HG02973 (cell line): ENCODE data around the gene KCNH2.
A peak's percentile ranks its signal among the peaks of the same experiment; 100 is the strongest.
"Not testable (repeated sequence)": the region's sequence is repeated elsewhere in the genome, so short reads cannot be mapped to it uniquely, and the experiment has no call there.

Source experiments
- ATAC-seq: cut with Tn5 transposase; IDR thresholded peaks from one replicate; pipeline ENCODE4 v1.9.1; 2021; ENCODE audit warnings: moderate library complexity; ENCODE audit not compliant: unreplicated experiment

Gene KCNH2, protein sequence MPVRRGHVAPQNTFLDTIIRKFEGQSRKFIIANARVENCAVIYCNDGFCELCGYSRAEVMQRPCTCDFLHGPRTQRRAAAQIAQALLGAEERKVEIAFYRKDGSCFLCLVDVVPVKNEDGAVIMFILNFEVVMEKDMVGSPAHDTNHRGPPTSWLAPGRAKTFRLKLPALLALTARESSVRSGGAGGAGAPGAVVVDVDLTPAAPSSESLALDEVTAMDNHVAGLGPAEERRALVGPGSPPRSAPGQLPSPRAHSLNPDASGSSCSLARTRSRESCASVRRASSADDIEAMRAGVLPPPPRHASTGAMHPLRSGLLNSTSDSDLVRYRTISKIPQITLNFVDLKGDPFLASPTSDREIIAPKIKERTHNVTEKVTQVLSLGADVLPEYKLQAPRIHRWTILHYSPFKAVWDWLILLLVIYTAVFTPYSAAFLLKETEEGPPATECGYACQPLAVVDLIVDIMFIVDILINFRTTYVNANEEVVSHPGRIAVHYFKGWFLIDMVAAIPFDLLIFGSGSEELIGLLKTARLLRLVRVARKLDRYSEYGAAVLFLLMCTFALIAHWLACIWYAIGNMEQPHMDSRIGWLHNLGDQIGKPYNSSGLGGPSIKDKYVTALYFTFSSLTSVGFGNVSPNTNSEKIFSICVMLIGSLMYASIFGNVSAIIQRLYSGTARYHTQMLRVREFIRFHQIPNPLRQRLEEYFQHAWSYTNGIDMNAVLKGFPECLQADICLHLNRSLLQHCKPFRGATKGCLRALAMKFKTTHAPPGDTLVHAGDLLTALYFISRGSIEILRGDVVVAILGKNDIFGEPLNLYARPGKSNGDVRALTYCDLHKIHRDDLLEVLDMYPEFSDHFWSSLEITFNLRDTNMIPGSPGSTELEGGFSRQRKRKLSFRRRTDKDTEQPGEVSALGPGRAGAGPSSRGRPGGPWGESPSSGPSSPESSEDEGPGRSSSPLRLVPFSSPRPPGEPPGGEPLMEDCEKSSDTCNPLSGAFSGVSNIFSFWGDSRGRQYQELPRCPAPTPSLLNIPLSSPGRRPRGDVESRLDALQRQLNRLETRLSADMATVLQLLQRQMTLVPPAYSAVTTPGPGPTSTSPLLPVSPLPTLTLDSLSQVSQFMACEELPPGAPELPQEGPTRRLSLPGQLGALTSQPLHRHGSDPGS

DNA sequence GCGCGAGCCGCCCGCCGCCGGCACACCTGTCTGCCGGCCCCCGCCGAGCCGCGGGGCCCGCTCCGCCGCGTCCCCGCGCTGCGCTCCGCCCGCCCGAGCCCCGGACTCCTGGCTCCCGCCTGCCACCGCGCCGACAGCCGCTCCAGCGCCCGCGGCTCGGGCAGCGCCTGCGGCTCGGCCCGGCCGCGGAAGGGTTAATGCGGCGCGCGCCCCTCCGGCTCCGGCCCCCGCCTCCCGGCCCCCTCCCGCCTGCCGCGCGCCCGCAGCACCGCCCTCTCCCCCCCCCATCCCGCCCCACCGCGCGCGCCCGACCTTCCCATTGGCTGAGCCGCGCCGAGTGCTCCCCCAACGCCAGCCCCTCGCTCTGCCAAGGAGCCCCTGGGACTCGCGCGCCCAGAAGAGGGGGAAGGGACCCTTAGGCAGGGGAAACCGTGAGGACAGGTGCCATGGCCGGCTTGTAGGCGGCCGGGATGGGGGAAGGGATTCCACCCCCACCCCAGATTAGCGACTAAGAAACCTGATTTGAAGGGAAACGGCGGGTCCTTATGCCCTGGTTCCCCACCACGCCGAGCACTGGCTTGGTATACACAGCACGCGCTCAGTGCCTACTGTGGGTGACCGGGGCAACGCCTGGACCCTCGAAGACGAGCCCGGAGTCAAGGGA is at the start of gene KCNH2:
TSS of gene KCNH2 (minus strand) at position 196 of the 664 bp plus-strand sequence. CDS start 408 bp downstream, outside the sequence.
- no peak for ATAC-seq

DNA sequence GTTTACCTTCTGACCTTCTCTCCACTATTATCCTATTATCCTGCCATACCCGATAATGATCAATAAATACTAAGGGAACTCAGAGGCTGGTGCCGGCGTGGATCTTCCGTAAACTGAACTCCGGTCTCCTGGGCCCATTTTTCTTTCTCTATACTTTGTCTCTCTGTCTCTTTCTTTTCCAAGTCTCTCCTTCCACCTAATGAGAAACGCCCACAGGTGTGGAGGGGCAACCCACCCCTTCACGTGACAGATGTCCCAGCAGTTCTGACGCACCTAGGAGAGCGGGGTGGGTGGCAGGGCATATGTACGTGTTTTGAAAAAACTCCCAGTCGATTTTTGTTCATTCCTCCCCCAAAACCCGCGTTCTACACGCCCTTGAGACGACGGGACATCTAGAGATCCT is 49.6 kb upstream of the KCNH2 start:
- ATAC-seq: not testable (repeated sequence)

DNA sequence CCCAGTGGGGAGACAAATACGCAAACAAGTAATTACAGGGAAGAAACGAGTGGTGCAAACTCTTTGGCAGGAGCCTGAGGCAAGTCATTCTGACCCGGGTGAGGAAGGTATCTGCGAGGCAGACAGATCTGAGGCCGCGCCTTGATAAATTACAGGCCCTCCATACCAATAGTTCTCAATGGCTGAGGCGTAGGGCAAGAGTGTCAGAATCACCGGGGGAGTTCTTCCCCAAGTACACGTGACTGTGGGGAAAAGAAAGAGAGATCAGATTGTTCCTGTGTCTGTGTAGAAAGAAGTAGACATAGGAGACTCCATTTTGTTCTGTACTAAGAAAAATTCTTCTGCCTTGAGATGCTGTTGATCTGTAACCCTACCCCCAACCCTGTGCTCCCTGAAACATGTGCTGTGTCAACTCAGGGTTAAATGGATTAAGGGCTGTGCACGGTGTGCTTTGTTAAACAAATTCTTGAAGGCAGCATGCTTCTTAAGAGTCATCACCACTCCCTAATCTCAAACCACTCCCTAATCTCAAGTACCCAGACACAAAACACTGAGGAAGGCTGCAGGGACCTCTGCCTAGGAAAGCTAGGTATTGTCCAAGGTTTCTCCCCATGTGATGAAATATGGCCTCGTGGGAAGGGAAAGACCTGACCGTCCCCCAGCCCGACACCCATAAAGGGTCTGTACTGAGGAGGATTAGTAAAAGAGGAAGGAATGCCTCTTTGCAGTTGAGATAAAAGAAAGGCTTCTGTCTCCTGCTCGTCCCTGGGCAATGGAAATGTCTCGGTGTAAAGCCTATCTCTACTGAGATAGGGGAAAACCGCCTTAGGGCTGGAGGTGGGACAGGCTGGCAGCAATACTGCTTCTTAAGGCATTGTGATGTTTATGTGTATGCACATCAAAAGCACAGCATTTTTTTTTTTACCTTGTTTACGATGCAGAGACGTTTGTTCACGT is 48.9 kb upstream of the KCNH2 start:
- not testable (repeated sequence) for ATAC-seq

DNA sequence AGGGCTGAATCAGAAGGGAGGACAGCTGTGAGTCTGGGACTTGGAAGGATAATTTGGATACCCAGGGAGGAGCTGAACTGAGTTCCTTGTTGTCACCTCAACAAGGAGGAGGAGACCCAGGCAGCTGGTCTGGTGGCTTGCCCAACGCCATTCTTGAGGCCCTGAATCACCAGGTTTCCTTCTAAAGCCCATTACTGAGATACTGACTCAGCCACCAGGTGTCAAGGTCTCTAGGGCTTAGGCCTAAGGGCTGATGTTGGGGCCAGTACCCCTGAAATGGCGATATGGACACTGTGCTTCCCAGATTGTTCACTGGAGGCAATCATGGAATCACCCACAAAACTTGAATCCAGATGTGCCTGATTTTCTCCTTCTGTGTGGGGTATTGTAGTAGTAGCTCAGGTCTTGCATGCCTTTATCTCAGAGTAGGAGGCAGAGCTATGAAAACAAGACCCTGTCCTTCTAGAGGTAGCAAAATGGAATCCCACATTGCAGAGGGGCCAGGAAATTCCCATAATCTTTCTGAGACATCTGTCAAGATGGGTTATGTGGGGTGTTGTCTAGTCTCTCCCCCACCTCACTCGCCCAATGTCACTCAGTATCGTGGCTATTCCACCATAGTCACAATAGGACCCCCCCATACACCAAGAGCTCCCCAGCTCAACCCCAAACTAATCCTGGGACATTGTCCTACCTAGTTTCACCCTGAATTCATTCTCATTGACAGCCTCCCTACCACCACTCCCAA is 48.0 kb upstream of the KCNH2 start:
- no peak for ATAC-seq

- no peak for ATAC-seq
Observed at GRCh38 chr7:151024435-151025056, 46.4 kb upstream of the KCNH2 start, which contains the start of gene ATG9B. Gene ATG9B, minus strand, starts transcription at chr7:151024494. Its CDS starts 71 bp downstream, at chr7:151024423.

DNA sequence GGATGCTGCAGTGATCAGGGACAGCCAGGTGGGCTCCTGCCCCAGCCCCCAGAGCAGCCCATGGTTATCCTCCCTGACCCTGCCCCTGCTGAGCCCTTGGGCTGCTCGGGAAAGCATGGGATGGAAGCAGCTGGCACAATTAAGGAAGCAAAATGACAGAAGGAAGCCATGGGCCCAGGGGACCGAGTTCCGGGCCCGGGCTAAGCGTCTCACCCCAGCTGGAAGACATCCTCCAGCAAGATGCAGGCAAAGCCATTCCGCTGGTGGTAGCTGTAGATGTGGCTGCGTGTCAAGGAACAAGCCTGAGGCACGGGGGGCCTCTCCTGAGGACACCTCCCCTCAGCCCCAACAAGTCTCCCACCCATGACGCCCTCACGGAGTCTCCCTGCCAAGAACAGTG is 45.1 kb upstream of the KCNH2 start:
- no peak for ATAC-seq

- ATAC-seq: no peak
Observed at GRCh38 chr7:151020231-151020630, 42.1 kb upstream of the KCNH2 start.

- no peak for ATAC-seq
Observed at GRCh38 chr7:151019130-151019447, 41.0 kb upstream of the KCNH2 start.

DNA sequence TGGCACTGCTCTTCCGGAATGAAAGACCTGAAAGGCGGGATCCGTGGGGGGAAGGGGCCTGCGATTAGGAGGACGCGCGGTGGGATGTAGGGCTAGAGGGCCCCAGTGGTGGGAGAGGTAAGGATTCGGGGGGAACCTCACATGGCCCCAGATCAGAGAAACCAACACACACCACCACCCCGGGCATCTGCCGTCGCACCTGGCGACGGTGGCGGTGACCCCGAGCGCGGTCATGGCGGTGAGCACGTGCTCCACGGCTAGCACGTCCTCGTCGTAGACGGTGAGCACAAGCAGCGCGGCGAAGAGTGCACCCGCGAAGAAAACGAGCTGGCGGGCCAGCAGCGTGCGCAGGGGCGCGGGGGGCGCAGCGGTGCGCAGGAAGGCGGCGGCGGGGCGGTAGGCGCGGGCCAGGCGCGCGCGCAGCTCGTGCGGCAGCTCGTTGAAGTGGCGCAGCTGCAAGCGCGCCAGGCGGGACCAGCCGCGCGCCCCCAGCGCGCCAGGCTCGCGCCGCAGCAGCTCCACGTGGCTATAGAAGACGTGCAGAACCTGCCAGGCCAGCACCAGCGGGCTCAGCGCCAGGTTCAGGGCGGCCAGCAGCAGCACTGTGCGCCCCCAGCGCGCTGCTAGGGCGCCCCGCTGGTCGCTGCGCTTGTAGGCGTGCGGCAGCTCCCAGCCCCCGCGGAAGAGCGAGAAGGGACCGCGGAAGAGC is 40.5 kb upstream of the KCNH2 start:
- no peak for ATAC-seq

DNA sequence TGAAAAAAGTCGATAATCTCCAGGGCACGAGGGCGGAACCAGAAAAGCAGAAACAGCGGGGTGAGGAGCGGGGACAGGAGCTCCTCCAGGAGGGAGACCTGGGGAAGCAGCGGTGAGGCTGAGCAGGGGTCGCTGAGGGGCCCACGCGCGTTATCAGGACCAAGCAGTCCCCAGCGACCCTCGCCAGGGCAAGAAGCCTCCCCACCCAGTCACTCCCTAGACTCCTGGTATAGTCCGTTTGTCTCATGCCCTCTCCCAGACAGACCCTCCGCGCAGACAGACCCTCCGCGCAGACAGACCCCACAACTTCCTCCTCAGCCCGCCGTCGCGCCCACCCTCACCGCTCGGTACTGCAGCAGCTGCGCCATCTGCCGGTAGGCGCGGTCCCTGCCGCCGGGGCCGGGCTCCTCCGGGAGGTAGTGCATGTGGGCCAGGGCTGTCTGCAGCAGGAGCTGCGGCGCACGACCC is 39.9 kb upstream of the KCNH2 start:
- no peak for ATAC-seq

- no peak for ATAC-seq
Observed at GRCh38 chr7:151017370-151017952, 39.3 kb upstream of the KCNH2 start.

DNA sequence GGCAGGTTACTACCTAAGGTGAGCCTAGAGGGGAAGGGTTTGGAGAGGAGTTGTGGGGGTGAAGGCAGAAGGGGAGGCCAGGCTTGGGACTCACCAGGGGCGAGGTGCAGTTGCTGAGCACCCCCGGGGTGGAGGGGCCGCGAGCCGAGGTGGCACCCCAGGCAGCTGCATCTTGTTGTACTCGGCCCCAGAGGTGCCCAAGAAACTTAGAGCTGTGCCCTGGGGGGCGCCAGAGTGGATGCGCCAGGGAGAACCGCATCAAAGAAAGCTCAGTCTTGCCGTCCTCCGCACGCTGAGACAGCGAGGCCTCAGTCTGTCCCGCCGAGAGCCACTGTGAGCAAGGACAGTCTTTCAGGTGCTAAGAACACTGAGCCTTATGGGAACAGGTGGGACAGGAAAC is 38.8 kb upstream of the KCNH2 start:
- no peak for ATAC-seq

DNA sequence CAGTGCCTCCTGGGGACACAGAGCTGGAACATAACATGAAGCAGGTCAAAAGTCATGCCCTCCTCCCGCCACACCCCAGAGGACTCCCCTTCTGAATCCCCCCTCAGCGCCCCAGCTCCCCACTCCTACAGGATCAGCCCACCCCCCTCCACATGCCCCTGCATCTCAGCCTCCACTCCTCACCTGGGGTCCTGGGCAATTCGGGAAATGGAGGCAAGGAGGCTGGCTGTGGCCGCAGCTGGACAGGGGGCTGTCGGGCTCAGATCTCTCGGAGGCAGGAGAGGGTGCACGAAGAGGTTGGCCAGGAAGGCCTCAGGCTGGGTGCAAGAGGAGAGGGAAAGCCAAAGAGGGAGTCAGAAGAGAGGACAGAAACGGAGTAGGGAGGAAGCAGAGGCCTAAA is 38.4 kb upstream of the KCNH2 start:
- ATAC-seq: no peak

DNA sequence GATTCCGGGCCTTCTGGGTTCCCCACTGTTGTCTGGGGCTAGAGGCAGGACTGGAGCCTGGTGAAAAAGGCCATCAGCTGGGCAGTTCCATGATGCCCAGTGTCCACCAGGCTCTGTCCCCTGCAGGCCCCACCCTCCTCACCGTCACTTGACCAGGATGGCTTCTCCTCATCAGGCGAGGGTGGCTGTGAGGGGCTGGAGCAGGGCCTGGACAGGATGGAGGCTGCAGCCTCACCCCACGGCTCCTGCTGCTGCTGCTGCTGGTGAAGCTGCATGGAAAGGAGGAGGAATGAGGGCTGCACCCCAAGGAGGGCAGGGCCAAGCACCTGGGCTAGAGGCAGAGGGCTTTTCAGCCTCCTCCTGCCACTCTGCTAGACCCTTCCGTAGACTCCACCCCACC is 37.8 kb upstream of the KCNH2 start:
- ATAC-seq: no peak

DNA sequence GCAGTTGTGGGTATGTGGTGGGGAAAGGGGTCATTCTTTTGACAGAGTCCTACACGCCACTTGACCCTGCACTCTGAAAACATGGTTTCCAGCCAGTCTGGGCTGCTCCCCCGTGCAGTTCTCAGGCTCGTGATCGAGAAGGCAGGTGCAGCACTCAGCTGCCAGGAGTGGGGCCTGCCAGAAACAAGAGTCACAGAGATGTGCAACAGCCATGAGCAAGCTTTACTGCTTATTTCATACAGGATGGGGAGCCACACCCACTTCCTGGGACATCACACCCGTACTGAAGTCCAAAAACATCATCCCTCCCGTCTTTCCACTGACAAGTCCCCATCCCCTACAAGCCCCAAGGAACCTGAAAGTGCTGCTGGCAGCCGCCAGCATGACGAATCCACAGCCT is 36.8 kb upstream of the KCNH2 start:
- ATAC-seq: no peak

- ATAC-seq: peak; percentile 64
Observed at GRCh38 chr7:151013733-151014497, 35.8 kb upstream of the KCNH2 start.

GRCh38 chr7:151013356-151013732 is 35.2 kb upstream of the KCNH2 start:
- no peak for ATAC-seq
